B cell (primary cell): ENCODE results near the gene DAZL. TPM values are rescaled to one million over a fixed set of nuclear protein-coding genes. Genes with fewer than 3 reads are reported as not detected.

Source experiments
- ATAC-seq: fragments of 200-7000 bp; cut with Tn5 transposase; one replicate; pipeline ENCODE4 v1.10.0; 2021; ENCODE audit warnings: low read depth, mild to moderate bottlenecking, moderate number of reproducible peaks, moderate library complexity
- CTCF ChIA-PET: fragments of 350-600 bp; sonication (Branson Sonifier 250); formaldehyde crosslinking; loops from one replicate; lab custom pipeline; 2021; ENCODE audit warnings: antibody characterized with exemption, inconsistent platforms; lab: Charles Lee
- POLR2A ChIA-PET: fragments of 350-600 bp; sonication (Branson Sonifier 250); formaldehyde crosslinking; loops from one replicate; lab custom pipeline; 2021; ENCODE audit warnings: antibody characterized with exemption; lab: Charles Lee
- DNase-seq: peaks from one replicate; pipeline ENCODE4 v3.0.0; 2013
- H2AFZ ChIP-seq: 2 replicates; pipeline ENCODE4 v1.6.1; 2012; ENCODE audit warnings: mild to moderate bottlenecking, low read depth, low read length; ENCODE audit not compliant: insufficient read depth, poor library complexity, severe bottlenecking
- H3K27ac ChIP-seq, 2 donors: 1 replicate in 1 of 2; 2 replicates in 1 of 2; pipeline ENCODE4 v1.5.1; 2012 to 2013; ENCODE audit warnings: low read length in 2 of 2, mild to moderate bottlenecking in 2 of 2, moderate library complexity in 1 of 2
- H3K27me3 ChIP-seq, 4 experiments: fragments of 200-600 bp in 1 of 4; sonication (generic) in 1 of 4; replicated peaks in 1 of 4; 1 replicate in 2 of 4; 2 replicates in 2 of 4; pipeline versions ENCODE4 v1.6.1 to v1.7.0; 2013 to 2016; ENCODE audit warnings: low read length in 3 of 4, mild to moderate bottlenecking in 2 of 4, mixed read lengths in 1 of 4, moderate library complexity in 1 of 4; ENCODE audit not compliant: insufficient read depth in 4 of 4, control insufficient read depth in 3 of 4; ENCODE audit errors: control extremely low read depth in 1 of 4
- H3K36me3 ChIP-seq, 2 experiments: replicated peaks in 1 of 2; 1 replicate in 1 of 2; 2 replicates in 1 of 2; pipeline versions ENCODE4 v1.6.1 to v1.7.1; 2013; ENCODE audit warnings: low read length in 1 of 2; ENCODE audit not compliant: insufficient read depth in 2 of 2, control insufficient read depth in 1 of 2; ENCODE audit errors: control extremely low read depth in 1 of 2, extremely low read depth in 1 of 2
- H3K4me1 ChIP-seq, 2 donors: fragments of 200-600 bp in 1 of 2; sonication (generic) in 1 of 2; 1 replicate in 1 of 2; 2 replicates in 1 of 2; pipeline versions ENCODE4 v1.5.1 to v1.6.1; 2013 to 2017; ENCODE audit warnings: low read length in 2 of 2; ENCODE audit not compliant: control insufficient read depth in 2 of 2, insufficient read depth in 2 of 2
- H3K4me2 ChIP-seq: replicated peaks from 2 replicates; pipeline ENCODE3; 2012; ENCODE audit warnings: mild to moderate bottlenecking, low read depth, low read length; ENCODE audit not compliant: poor library complexity, severe bottlenecking
- H3K4me3 ChIP-seq, 5 experiments: fragments of 200-600 bp in 1 of 5; sonication (generic) in 1 of 5; 1 replicate in 3 of 5; 2 replicates in 2 of 5; pipeline versions ENCODE4 v1.5.1 to v1.7.0; 2011 to 2016; ENCODE audit warnings: low read length in 4 of 5, mild to moderate bottlenecking in 4 of 5, low read depth in 2 of 5, control low read depth in 1 of 5, moderate library complexity in 1 of 5; ENCODE audit not compliant: insufficient read depth in 1 of 5; ENCODE audit errors: control extremely low read depth in 1 of 5, extremely low read depth in 1 of 5
- H3K79me2 ChIP-seq: fragments of 200-600 bp; sonication (generic); one replicate; pipeline ENCODE4 v1.6.0; 2016; ENCODE audit warnings: low read length; ENCODE audit not compliant: control insufficient read depth, insufficient read depth
- H3K9ac ChIP-seq: fragments of 200-600 bp; sonication (generic); 2 replicates; pipeline ENCODE4 v1.6.1; 2017; ENCODE audit warnings: mild to moderate bottlenecking, low read length, moderate library complexity
- H3K9me3 ChIP-seq, 3 donors: one replicate each; pipeline versions ENCODE4 v1.6.1 to v1.7.1; 2013; ENCODE audit warnings: low read length in 2 of 3; ENCODE audit not compliant: control insufficient read depth in 2 of 3, insufficient read depth in 1 of 3; ENCODE audit errors: control extremely low read depth in 1 of 3
- H4K20me1 ChIP-seq: 2 replicates; pipeline ENCODE4 v1.6.0; 2012; ENCODE audit warnings: mild to moderate bottlenecking, low read length; ENCODE audit not compliant: insufficient read depth, control insufficient read depth, poor library complexity, severe bottlenecking
- H3K27ac Mint-ChIP-seq: one replicate; pipeline ENCODE4 v1.8.0; 2021; ENCODE audit warnings: mixed read lengths
- H3K27me3 Mint-ChIP-seq: one replicate; pipeline ENCODE4 v1.8.0; 2021; ENCODE audit warnings: mixed read lengths
- H3K4me1 Mint-ChIP-seq: one replicate; pipeline ENCODE4 v1.8.0; 2021; ENCODE audit warnings: mixed read lengths
- H3K4me3 Mint-ChIP-seq: one replicate; pipeline ENCODE4 v1.8.0; 2021; ENCODE audit warnings: mixed read lengths
- H3K9me3 Mint-ChIP-seq: one replicate; pipeline ENCODE4 v1.8.0; 2022; ENCODE audit warnings: mixed read lengths; ENCODE audit not compliant: insufficient read depth
- EZH2 ChIP-seq: IDR thresholded peaks from 2 replicates; pipeline ENCODE4 v1.6.1; 2012; ENCODE audit warnings: borderline replicate concordance, low read depth, mild to moderate bottlenecking, moderate library complexity, low read length; ENCODE audit not compliant: insufficient read depth, poor library complexity, severe bottlenecking
- WGBS: methylation state at CpG from one replicate; pipeline ENCODE4 v1.1.5; 2013; ENCODE audit warnings: missing lambda C conversion rate; ENCODE audit not compliant: insufficient coverage; 5-methylcytosine and 5-hydroxymethylcytosine counted together
- intact Hi-C: fragments of 100-400 bp; cut with micrococcal nuclease; formaldehyde crosslinking; loops from one replicate; pipeline ENCODE4 v1.10.0; 2022
- polyA plus RNA-seq: library from polyadenylated mRNA; depleted of rRNA; stranded (reverse); fragments of >200 nt; gene quantifications from 2 replicates; pipeline ENCODE4 v1.2.3, GENCODE V29; 2012
- total RNA-seq, 2 donors: library from RNA; stranded (reverse); fragments of 120-200 nt in 1 of 2; gene quantifications; 1 replicate in 1 of 2; 2 replicates in 1 of 2; pipeline versions ENCODE4 v1.2.3 to v1.2.4, GENCODE V29; 2013 to 2022
- TF ChIP-seq, protein P1 (sequence below): fragments of 200-600 bp; IDR thresholded peaks from one replicate; pipeline ENCODE4 v1.8.0; 2022; ENCODE audit warnings: antibody characterized with exemption, mild to moderate bottlenecking

DAZL gene
- total and polyA plus RNA-seq, 2 donors (not counting 1 experiment from before 2014, with no cell fraction given), result 1.3 TPM; not detected in 1

- TF ChIP-seq, protein P1, sequence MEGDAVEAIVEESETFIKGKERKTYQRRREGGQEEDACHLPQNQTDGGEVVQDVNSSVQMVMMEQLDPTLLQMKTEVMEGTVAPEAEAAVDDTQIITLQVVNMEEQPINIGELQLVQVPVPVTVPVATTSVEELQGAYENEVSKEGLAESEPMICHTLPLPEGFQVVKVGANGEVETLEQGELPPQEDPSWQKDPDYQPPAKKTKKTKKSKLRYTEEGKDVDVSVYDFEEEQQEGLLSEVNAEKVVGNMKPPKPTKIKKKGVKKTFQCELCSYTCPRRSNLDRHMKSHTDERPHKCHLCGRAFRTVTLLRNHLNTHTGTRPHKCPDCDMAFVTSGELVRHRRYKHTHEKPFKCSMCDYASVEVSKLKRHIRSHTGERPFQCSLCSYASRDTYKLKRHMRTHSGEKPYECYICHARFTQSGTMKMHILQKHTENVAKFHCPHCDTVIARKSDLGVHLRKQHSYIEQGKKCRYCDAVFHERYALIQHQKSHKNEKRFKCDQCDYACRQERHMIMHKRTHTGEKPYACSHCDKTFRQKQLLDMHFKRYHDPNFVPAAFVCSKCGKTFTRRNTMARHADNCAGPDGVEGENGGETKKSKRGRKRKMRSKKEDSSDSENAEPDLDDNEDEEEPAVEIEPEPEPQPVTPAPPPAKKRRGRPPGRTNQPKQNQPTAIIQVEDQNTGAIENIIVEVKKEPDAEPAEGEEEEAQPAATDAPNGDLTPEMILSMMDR, result no peak
These were observed 10.9 kb upstream of the DAZL start for GRCh38 chr3:16616083-16616482.

GRCh38 chr3:16614033-16615031 is 9.1 kb upstream of the DAZL start:
- ChIA-PET CTCF (interaction anchor here (1.1 to 1.3 kb wide), 2 partner anchors 11 to 1577 kb away, joined by 3 read pairs; no protein-coding TSS in a partner anchor), POLR2A (no interaction called here)
- H3K4me3 Mint-ChIP-seq, result no peak overlapping the region
- Histone ChIP-seq H3K27me3 (peaks cover 0 to 3% (median 0%) of the 10 kb centered on the region in 4 experiments), H3K4me3 (no peak overlapping the region), H3K4me1 (peaks cover 6 to 9% of the 10 kb centered on the region in 2 donors), H3K79me2 (no peaks in the 10 kb centered on the region), H3K9ac (no peak overlapping the region), H3K36me3 (no peaks in the 10 kb centered on the region), H4K20me1 (no peaks in the 10 kb centered on the region), H3K27ac (no peak overlapping the region), H3K4me2 (no peak overlapping the region), H2AFZ (no peak overlapping the region), H3K9me3 (peaks cover 1 to 8% (median 4%) of the 10 kb centered on the region in 3 donors)
- TF ChIP-seq EZH2, result no peak
- TF ChIP-seq, protein P1, result no peak
- no CpG with 5 or more reads among the region's 6 CpGs for WGBS
- no peak for ATAC-seq
- H3K27ac Mint-ChIP-seq, result no peak overlapping the region
- H3K27me3 Mint-ChIP-seq, result no peaks in the 10 kb centered on the region
- DNase-seq, result no peak
- peaks cover 11% of the 10 kb centered on the region for H3K4me1 Mint-ChIP-seq
- no peaks in the 10 kb centered on the region for H3K9me3 Mint-ChIP-seq
- intact Hi-C loops, result no loop called here

More at GRCh38 chr3:16616083-16616482, 10.9 kb upstream of the DAZL start:
- ATAC-seq (no peak), DNase-seq (no peak)
- ChIA-PET POLR2A (interaction anchor here (0.6 kb wide), 1 partner anchor 77 kb away, joined by 5 read pairs; no protein-coding TSS in a partner anchor), CTCF (no interaction called here)
- H3K4me2 ChIP-seq, result no peak overlapping the region
- H3K9me3 Mint-ChIP-seq, result no peaks in the 10 kb centered on the region
- peaks cover 6 to 9% of the 10 kb centered on the region in 2 donors for H3K4me1 ChIP-seq
- H3K4me3 ChIP-seq, result no peak overlapping the region
- H4K20me1 ChIP-seq, result no peaks in the 10 kb centered on the region
- peaks cover 1 to 8% (median 4%) of the 10 kb centered on the region in 3 donors for H3K9me3 ChIP-seq
- intact Hi-C loops, result no loop called here
- no peak overlapping the region for H3K9ac ChIP-seq
- H3K27me3 ChIP-seq, result no peaks in the 10 kb centered on the region
- peaks cover 11% of the 10 kb centered on the region for H3K4me1 Mint-ChIP-seq
- no peaks in the 10 kb centered on the region for H3K36me3 ChIP-seq
- H3K4me3 Mint-ChIP-seq, result no peak overlapping the region
- H3K79me2 ChIP-seq, result no peaks in the 10 kb centered on the region
- no peak overlapping the region for H2AFZ ChIP-seq
- no peak overlapping the region for H3K27ac Mint-ChIP-seq
- 87% methylated on average over 4 of the region's 4 CpGs for WGBS
- no peak overlapping the region for H3K27ac ChIP-seq
- no peaks in the 10 kb centered on the region for H3K27me3 Mint-ChIP-seq
